Measurements from ENCODE around the gene ZNF831.

DNA sequence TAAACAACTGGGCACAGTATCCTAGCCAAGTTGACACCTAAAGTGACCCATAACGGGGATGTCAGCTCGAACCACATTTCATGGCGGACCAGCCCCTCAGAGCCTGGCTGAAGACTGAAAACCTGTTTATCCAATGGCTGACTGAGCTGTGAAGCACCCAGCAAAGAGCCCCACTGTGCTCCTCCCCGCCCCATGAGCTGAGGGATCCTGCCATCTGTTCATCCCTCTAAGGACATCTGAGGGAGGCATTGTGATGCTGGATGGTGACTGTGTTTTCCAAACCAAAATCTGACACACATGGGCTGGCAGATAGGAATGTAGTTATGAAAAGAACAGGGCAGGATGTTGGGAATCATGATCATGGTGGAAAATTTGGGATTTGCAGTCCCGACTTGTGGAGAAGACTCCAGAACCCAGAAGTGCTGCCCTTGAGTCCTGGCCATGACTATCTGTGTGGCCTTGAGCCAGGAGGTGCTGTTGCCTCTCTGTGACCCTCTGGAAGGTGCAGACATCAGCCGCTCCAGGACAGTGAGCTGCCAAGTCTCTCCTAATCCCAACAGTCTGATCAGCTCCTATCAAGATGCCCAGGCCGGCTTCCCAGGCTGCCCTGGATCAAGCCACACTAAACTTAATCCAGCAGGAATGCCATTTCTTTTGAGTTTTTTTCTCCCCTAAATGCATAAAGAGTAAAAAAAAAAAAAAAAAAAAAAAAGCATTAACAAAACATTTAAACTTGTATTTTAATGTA lies 142.5 kb downstream of the ZNF831 start:
- TF ChIP-seq, protein P1, sequence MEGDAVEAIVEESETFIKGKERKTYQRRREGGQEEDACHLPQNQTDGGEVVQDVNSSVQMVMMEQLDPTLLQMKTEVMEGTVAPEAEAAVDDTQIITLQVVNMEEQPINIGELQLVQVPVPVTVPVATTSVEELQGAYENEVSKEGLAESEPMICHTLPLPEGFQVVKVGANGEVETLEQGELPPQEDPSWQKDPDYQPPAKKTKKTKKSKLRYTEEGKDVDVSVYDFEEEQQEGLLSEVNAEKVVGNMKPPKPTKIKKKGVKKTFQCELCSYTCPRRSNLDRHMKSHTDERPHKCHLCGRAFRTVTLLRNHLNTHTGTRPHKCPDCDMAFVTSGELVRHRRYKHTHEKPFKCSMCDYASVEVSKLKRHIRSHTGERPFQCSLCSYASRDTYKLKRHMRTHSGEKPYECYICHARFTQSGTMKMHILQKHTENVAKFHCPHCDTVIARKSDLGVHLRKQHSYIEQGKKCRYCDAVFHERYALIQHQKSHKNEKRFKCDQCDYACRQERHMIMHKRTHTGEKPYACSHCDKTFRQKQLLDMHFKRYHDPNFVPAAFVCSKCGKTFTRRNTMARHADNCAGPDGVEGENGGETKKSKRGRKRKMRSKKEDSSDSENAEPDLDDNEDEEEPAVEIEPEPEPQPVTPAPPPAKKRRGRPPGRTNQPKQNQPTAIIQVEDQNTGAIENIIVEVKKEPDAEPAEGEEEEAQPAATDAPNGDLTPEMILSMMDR (IDR thresholded peaks at IDR 0.05) = no peak
- no peak for TF ChIP-seq POLR2A (IDR thresholded peaks at IDR 0.05)
- TF ChIP-seq EP300 (IDR thresholded peaks at IDR 0.05) = no peak

Data from ovary (tissue), 3 donors.